GM12874 (cell line): Measurements from ENCODE around the gene ACOX3.

Experiments
- TF ChIP-seq, protein P1 (sequence below): IDR thresholded peaks from 2 replicates; pipeline ENCODE4 v1.5.1; 2011; ENCODE audit warnings: low read depth, mild to moderate bottlenecking, control low read depth, low read length, moderate library complexity; ENCODE audit not compliant: insufficient read depth

Gene ACOX3

GRCh38 chr4:8411351-8412180 lies 29.0 kb downstream of the ACOX3 start:
- TF ChIP-seq, protein P1, sequence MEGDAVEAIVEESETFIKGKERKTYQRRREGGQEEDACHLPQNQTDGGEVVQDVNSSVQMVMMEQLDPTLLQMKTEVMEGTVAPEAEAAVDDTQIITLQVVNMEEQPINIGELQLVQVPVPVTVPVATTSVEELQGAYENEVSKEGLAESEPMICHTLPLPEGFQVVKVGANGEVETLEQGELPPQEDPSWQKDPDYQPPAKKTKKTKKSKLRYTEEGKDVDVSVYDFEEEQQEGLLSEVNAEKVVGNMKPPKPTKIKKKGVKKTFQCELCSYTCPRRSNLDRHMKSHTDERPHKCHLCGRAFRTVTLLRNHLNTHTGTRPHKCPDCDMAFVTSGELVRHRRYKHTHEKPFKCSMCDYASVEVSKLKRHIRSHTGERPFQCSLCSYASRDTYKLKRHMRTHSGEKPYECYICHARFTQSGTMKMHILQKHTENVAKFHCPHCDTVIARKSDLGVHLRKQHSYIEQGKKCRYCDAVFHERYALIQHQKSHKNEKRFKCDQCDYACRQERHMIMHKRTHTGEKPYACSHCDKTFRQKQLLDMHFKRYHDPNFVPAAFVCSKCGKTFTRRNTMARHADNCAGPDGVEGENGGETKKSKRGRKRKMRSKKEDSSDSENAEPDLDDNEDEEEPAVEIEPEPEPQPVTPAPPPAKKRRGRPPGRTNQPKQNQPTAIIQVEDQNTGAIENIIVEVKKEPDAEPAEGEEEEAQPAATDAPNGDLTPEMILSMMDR, result no peak

GRCh38 chr4:8410641-8411271 lies 29.8 kb downstream of the ACOX3 start:
- TF ChIP-seq, protein P1, result no peak

DNA sequence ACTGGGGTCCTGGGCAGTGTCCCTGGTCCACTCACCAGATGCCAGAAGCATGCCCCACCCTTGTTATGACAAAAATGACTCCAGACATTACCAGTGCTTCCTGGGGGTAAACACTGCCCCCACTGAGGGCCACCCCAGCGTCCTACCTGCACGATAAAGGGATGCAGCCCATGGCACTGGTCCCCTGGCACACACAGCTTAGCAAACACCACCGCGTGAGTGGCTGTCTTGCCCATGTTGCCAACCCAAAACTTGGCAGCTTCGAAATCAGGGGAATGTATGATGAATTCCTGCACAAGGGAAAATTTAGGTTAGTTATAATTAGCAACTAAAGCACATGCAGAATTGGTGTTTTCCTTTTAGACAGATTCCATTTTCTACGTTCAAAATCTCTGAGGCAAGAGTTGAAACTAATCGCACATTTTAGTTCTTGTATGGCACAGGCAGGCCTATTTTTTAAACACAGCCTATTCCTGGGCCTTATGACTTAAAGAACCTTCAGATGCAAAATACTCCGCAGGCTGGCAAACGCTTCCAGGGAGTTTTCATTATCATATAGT lies 30.4 kb downstream of the ACOX3 start:
- TF ChIP-seq, protein P1, result no peak

GRCh38 chr4:8409264-8410065 lies 31.1 kb downstream of the ACOX3 start:
- TF ChIP-seq, protein P1, result no peak

DNA sequence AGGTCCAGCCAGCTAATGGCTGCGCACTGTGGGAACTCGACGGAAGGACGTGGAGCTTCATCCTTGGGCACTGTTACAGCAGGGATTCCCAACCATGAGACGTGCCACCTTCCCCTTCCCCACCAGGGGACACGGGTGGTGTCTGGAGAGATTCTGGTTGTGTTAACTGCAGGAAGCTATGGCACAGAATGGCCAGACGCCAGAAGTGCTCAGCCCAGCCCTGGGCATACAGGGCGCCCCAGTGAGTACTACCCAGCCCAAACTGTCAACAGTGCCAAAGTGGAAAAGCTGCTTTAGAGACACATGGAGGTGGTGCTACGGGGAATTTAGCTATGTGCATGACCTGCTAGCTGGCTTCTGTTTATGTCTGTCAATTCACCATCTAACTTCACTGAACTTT lies 32.8 kb downstream of the ACOX3 start:
- TF ChIP-seq, protein P1, result no peak

DNA sequence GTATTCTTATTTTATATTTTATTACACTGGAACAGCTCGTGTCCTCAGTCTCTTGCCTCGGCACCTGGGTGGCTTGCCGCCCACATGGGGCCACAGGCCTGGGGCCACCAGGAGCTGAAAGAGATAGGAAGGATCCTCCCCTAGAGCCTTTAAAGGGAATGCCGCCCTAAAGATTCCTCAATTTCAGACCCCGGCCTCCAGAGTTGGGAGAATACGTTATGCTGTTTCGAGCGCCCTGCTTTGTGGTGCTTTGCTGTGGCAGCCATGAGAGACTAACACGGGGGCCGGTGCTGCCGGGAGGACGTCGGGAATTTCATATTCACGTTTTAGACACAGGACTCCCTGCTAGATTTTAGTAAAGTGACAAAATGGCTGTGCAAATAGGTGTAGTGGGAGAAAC lies 33.2 kb downstream of the ACOX3 start:
- TF ChIP-seq, protein P1, result no peak

GRCh38 chr4:8405516-8405875 lies 35.0 kb downstream of the ACOX3 start:
- TF ChIP-seq, protein P1, result no peak
